Thoracic aorta (tissue), 2 donors: Measurements from ENCODE around the gene ARHGAP6. TPM values are rescaled to one million over a fixed set of nuclear protein-coding genes. Genes with fewer than 3 reads are reported as not detected.

Source experiments
- ATAC-seq: fragments of 150-250 bp; one replicate; pipeline ENCODE4 v1.8.0; 2017; ENCODE audit warnings: low read depth; ENCODE audit not compliant: insufficient number of reproducible peaks, low FRiP score
- DNase-seq: peaks from one replicate; pipeline ENCODE4 v3.0.0-alpha.2; 2020; ENCODE audit warnings: low spot score
- H3K27ac ChIP-seq, 2 donors: fragments of 200-600 bp; sonication (generic); 1 replicate in 1 of 2; 2 replicates in 1 of 2; pipeline ENCODE4 v1.5.1; 2016; ENCODE audit warnings: mild to moderate bottlenecking in 2 of 2, moderate library complexity in 2 of 2
- H3K27me3 ChIP-seq: fragments of 200-600 bp; sonication (generic); replicated peaks from 2 replicates; pipeline ENCODE4 v1.6.0; 2016; ENCODE audit warnings: mild to moderate bottlenecking; ENCODE audit not compliant: insufficient read depth
- H3K36me3 ChIP-seq: fragments of 200-600 bp; sonication (generic); one replicate; pipeline ENCODE4 v1.5.1; 2016
- H3K4me1 ChIP-seq, 2 donors: fragments of 200-600 bp; sonication (generic); 1 replicate in 1 of 2; 2 replicates in 1 of 2; pipeline versions ENCODE4 v1.5.1 to v1.6.0; 2016; ENCODE audit warnings: low read depth in 2 of 2, mild to moderate bottlenecking in 1 of 2; ENCODE audit not compliant: control insufficient read depth in 1 of 2
- H3K4me3 ChIP-seq: fragments of 200-600 bp; sonication (generic); 2 replicates; pipeline ENCODE4 v1.5.1; 2016; ENCODE audit warnings: mild to moderate bottlenecking
- H3K9me3 ChIP-seq: fragments of 200-600 bp; sonication (generic); 2 replicates; pipeline ENCODE4 v1.5.1; 2016
- CTCF ChIP-seq: fragments of 200-600 bp; sonication (generic); IDR thresholded peaks from one replicate; pipeline ENCODE4 v1.5.1; 2019; ENCODE audit warnings: antibody characterized with exemption
- total RNA-seq, 2 donors: library from RNA; depleted of rRNA; stranded (reverse); fragments of >200 nt; gene quantifications; one replicate each; pipeline versions ENCODE4 v1.1.0 to v1.2.3, GENCODE V29; 2016

ARHGAP6 gene
- total RNA-seq, 2 donors from 2014 or later: 14.6 to 22.3 TPM

GRCh38 chrX:11398139-11398538 lies 267.6 kb downstream of the ARHGAP6 start:
- ATAC-seq (no peak), DNase-seq (no peak)
- no peak overlapping the region for H3K4me3 ChIP-seq
- TF ChIP-seq CTCF: no peak
- no peaks in the 10 kb centered on the region for H3K36me3 ChIP-seq
- peaks cover 3 to 35% of the 10 kb centered on the region in 2 donors for H3K4me1 ChIP-seq
- H3K27me3 ChIP-seq: no peaks in the 10 kb centered on the region
- H3K27ac ChIP-seq: no peak overlapping the region
- H3K9me3 ChIP-seq: no peaks in the 10 kb centered on the region

- no peak for ATAC-seq
- H3K36me3 ChIP-seq: no peaks in the 10 kb centered on the region
- no peak overlapping the region for H3K27ac ChIP-seq
Measured at GRCh38 chrX:11397680-11398079, 268.0 kb downstream of the ARHGAP6 start.

GRCh38 chrX:11395859-11396258 lies 269.9 kb downstream of the ARHGAP6 start:
- Histone ChIP-seq H3K4me1 (peaks cover 6 to 39% of the 10 kb centered on the region in 2 donors), H3K27me3 (no peaks in the 10 kb centered on the region), H3K27ac (peak overlapping the region in 1 of 2 donors; percentile 47), H3K36me3 (no peaks in the 10 kb centered on the region), H3K9me3 (no peaks in the 10 kb centered on the region), H3K4me3 (no peak overlapping the region)
- ATAC-seq (no peak), DNase-seq (no peak)
- no peak for TF ChIP-seq CTCF

More at GRCh38 chrX:11397680-11398079, 268.0 kb downstream of the ARHGAP6 start:
- Histone ChIP-seq H3K27me3 (no peaks in the 10 kb centered on the region), H3K4me1 (peaks cover 3 to 35% of the 10 kb centered on the region in 2 donors), H3K9me3 (no peaks in the 10 kb centered on the region), H3K4me3 (no peak overlapping the region)
- no peak for DNase-seq
- TF ChIP-seq CTCF: no peak

- H3K9me3 ChIP-seq: no peaks in the 10 kb centered on the region
Measured at GRCh38 chrX:11393949-11394654, 271.6 kb downstream of the ARHGAP6 start.

GRCh38 chrX:11386812-11387211 lies 278.9 kb downstream of the ARHGAP6 start:
- ATAC-seq (no peak), DNase-seq (no peak)
- H3K27ac ChIP-seq: peak overlapping the region in 1 of 2 donors; percentile 67
- no peak for TF ChIP-seq CTCF
- no peak overlapping the region for H3K4me3 ChIP-seq
- H3K36me3 ChIP-seq: no peaks in the 10 kb centered on the region
- H3K27me3 ChIP-seq: no peaks in the 10 kb centered on the region
- no peaks in the 10 kb centered on the region for H3K9me3 ChIP-seq
- H3K4me1 ChIP-seq: peaks cover 10 to 36% of the 10 kb centered on the region in 2 donors

More at GRCh38 chrX:11393949-11394654, 271.6 kb downstream of the ARHGAP6 start:
- Histone ChIP-seq H3K27me3 (no peaks in the 10 kb centered on the region), H3K36me3 (no peaks in the 10 kb centered on the region), H3K27ac (no peak overlapping the region), H3K4me1 (peaks cover 6 to 35% of the 10 kb centered on the region in 2 donors), H3K4me3 (no peak overlapping the region)
- ATAC-seq: no peak
- no peak for DNase-seq
- no peak for TF ChIP-seq CTCF
